Activated T-cell treated with anti-CD3 and anti-CD28 coated beads, Interleukin-2, amount 50 U/mL, for 4 hours (primary cell): ENCODE results near the gene RELL2. TPM values are rescaled to one million over a fixed set of nuclear protein-coding genes. Genes with fewer than 3 reads are reported as not detected.
A peak's percentile ranks its signal among the peaks of the same experiment; 100 is the strongest.

Source experiments
- ATAC-seq, 2 donors: fragments of 200-7000 bp; cut with Tn5 transposase; one replicate each; pipeline ENCODE4 v1.10.0; 2021
- DNase-seq: peaks from one replicate; pipeline ENCODE4 v3.0.0-alpha.2; 2020
- H3K27me3 Mint-ChIP-seq: one replicate; pipeline ENCODE4 v1.8.0; 2021; ENCODE audit warnings: low read depth, mixed read lengths
- H3K36me3 Mint-ChIP-seq: one replicate; pipeline ENCODE4 v1.8.0; 2022; ENCODE audit warnings: mixed read lengths; ENCODE audit not compliant: insufficient read depth
- H3K4me1 Mint-ChIP-seq: one replicate; pipeline ENCODE4 v1.8.0; 2021; ENCODE audit warnings: low read depth, mixed read lengths
- H3K4me3 Mint-ChIP-seq: one replicate; pipeline ENCODE4 v1.8.0; 2021; ENCODE audit warnings: mild to moderate bottlenecking, moderate library complexity, mixed read lengths
- H3K9me3 Mint-ChIP-seq: one replicate; pipeline ENCODE4 v1.8.0; 2021; ENCODE audit warnings: mixed read lengths
- total RNA-seq, 3 donors: library from RNA; stranded (reverse); gene quantifications; one replicate each; pipeline ENCODE4 v1.2.1, GENCODE V29; 2021

Gene RELL2
- total RNA-seq, 3 donors from 2014 or later, result 25.8 to 30.4 (median 29.5) TPM

DNA sequence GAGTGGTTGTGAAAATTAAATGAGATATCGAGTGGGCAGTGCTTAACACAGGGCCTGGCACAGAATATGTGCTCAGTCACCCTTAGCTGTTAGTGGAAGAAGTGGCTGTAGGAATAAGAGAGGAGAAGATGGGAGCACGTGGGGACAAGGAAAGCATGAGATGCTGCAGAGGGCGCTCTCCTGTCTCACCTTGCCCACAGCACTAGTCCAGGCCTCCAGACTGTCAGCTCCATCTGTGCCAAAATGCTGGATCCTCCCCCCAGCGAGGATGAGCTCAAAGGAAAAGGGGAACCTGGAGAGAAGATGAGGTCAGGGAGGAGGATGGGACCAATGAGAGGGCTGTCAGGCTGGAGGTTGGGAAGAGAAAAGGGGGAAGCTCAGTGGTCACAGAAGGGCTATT, 32.7 kb downstream of the RELL2 start:
- Mint-ChIP-seq H3K27me3 (no peaks in the 10 kb centered on the region), H3K36me3 (no peaks in the 10 kb centered on the region), H3K4me3 (no peak overlapping the region), H3K4me1 (peaks cover 3% of the 10 kb centered on the region), H3K9me3 (no peaks in the 10 kb centered on the region)
- no peak for DNase-seq
- no peak for ATAC-seq

- Mint-ChIP-seq H3K27me3 (no peaks in the 10 kb centered on the region), H3K9me3 (no peaks in the 10 kb centered on the region), H3K4me3 (no peak overlapping the region), H3K36me3 (no peaks in the 10 kb centered on the region), H3K4me1 (no peaks in the 10 kb centered on the region)
- DNase-seq (no peak), ATAC-seq (no peak)
Observed at GRCh38 chr5:141672071-141672840, 35.5 kb downstream of the RELL2 start.

GRCh38 chr5:141672841-141673813, 36.3 kb downstream of the RELL2 start:
- Mint-ChIP-seq H3K27me3 (no peaks in the 10 kb centered on the region), H3K36me3 (no peaks in the 10 kb centered on the region), H3K9me3 (no peaks in the 10 kb centered on the region), H3K4me3 (no peak overlapping the region), H3K4me1 (no peaks in the 10 kb centered on the region)
- ATAC-seq, result no peak
- DNase-seq, result no peak

DNA sequence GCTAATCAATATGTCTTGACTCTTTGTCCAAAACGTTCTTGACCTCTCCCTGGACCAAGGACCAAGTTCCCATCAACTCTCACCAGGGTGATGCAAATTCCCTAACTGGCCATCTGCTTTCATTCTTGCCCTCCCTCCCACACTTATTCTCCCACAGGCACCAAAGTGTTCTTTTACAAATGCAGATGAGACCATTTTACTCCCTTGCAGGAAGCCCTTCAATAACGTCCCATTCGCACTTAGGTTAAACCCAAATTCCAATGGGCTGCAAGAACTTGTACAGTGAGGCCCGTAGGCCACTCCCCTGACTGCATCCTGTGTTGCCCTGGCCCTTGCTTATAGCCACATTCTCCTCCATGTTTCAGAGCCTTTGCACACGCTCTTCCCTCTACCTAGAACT, 38.0 kb downstream of the RELL2 start:
- Mint-ChIP-seq H3K27me3 (no peaks in the 10 kb centered on the region), H3K9me3 (no peaks in the 10 kb centered on the region), H3K36me3 (no peaks in the 10 kb centered on the region), H3K4me3 (no peak overlapping the region), H3K4me1 (no peaks in the 10 kb centered on the region)
- DNase-seq (no peak), ATAC-seq (no peak)

DNA sequence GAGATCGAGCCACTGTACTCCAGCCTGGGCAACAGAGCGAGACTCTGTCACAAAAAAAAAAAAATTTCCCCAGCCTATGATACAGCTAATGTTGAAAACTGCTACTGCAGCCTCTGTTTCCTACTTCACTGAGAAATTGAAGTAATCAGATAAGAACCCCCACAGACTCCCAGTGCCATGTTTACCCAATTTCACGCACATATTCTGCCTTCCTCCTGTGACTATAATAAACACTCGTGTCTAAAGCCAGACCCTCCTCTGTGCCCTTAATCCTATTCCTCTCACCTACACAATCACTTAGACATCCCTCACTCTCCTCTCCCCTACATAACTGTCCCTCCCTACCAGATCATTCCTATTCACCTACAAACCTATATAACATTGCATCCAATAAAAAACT, 38.9 kb downstream of the RELL2 start:
- no peaks in the 10 kb centered on the region for H3K4me1 Mint-ChIP-seq
- no peak overlapping the region for H3K4me3 Mint-ChIP-seq
- ATAC-seq (no peak), DNase-seq (no peak)
- no peaks in the 10 kb centered on the region for H3K36me3 Mint-ChIP-seq
- H3K9me3 Mint-ChIP-seq, result no peaks in the 10 kb centered on the region
- H3K27me3 Mint-ChIP-seq, result no peaks in the 10 kb centered on the region

- H3K36me3 Mint-ChIP-seq, result no peaks in the 10 kb centered on the region
- no peak for ATAC-seq
- H3K4me3 Mint-ChIP-seq, result no peak overlapping the region
- H3K4me1 Mint-ChIP-seq, result peaks cover 9% of the 10 kb centered on the region
- no peak for DNase-seq
- no peaks in the 10 kb centered on the region for H3K9me3 Mint-ChIP-seq
- H3K27me3 Mint-ChIP-seq, result no peaks in the 10 kb centered on the region
Observed at GRCh38 chr5:141677415-141677814, 40.6 kb downstream of the RELL2 start.

GRCh38 chr5:141680178-141680577, 43.4 kb downstream of the RELL2 start:
- Mint-ChIP-seq H3K4me3 (no peak overlapping the region), H3K36me3 (no peaks in the 10 kb centered on the region), H3K9me3 (no peaks in the 10 kb centered on the region), H3K4me1 (peaks cover 20% of the 10 kb centered on the region), H3K27me3 (no peaks in the 10 kb centered on the region)
- DNase-seq (no peak), ATAC-seq (no peak)

DNA sequence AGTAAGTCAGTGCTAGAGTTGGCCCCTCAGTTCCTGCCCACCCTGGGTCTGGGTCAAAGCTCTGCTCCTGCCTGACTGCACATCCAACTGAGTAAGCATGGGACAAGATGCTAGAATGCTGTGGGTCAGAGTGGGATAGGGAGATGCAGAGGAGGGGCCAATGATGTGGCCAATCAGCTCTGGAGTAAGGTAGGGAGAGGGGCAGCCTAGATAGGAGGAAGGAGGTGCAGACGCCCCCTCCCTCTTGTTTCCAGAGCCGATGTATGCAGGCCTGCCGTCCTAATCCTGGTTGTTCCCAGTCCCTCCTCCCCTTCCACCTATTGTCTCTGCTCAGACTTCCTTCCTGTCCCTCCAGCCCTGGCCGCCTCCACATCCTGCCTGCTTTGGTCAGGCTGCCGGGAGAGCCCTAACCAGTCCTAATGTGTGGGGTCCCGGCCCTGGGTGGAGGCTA, 44.0 kb downstream of the RELL2 start:
- H3K4me3 Mint-ChIP-seq, result peak overlapping the region; percentile 75
- DNase-seq (no peak), ATAC-seq (no peak)
- H3K4me1 Mint-ChIP-seq, result peaks cover 20% of the 10 kb centered on the region
- no peaks in the 10 kb centered on the region for H3K27me3 Mint-ChIP-seq
- H3K9me3 Mint-ChIP-seq, result no peaks in the 10 kb centered on the region
- H3K36me3 Mint-ChIP-seq, result no peaks in the 10 kb centered on the region

DNA sequence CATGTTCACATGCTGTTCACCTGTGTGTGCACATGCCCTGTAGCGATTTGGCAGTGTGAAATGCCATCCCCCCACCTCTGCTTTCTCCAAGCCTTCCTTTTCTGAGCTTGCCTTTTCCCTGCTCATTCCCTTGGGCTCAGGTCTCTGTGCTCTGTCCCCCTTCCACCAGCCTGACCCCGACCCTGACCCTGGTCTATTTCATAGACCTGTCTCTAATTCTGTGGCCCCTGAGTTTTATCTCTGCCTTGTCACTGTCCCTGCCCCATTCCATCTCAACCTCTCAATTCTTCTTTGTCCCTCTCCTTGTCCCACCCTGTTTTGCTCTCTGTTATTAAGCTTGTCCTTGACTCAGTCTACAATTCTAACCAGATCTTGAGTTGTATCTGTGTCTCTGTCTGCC, 44.5 kb downstream of the RELL2 start:
- Mint-ChIP-seq H3K9me3 (no peaks in the 10 kb centered on the region), H3K4me1 (peaks cover 20% of the 10 kb centered on the region), H3K27me3 (no peaks in the 10 kb centered on the region), H3K36me3 (no peaks in the 10 kb centered on the region), H3K4me3 (peak overlapping the region; percentile 75)
- ATAC-seq (no peak), DNase-seq (no peak)

- no peaks in the 10 kb centered on the region for H3K9me3 Mint-ChIP-seq
- H3K36me3 Mint-ChIP-seq, result no peaks in the 10 kb centered on the region
- ATAC-seq, result peak; percentile 72 to 77
- H3K27me3 Mint-ChIP-seq, result no peaks in the 10 kb centered on the region
- peak within 1 kb of the TSS; percentile 75 for H3K4me3 Mint-ChIP-seq
- peaks cover 20% of the 10 kb centered on the region for H3K4me1 Mint-ChIP-seq
- DNase-seq, result peak; percentile 22
Observed at GRCh38 chr5:141681695-141682641, 45.2 kb downstream of the RELL2 start, which contains the start of gene ARAP3. TSS of gene ARAP3 (minus strand) at chr5:141682230. CDS start at chr5:141680486, 1,744 bp downstream.

DNA sequence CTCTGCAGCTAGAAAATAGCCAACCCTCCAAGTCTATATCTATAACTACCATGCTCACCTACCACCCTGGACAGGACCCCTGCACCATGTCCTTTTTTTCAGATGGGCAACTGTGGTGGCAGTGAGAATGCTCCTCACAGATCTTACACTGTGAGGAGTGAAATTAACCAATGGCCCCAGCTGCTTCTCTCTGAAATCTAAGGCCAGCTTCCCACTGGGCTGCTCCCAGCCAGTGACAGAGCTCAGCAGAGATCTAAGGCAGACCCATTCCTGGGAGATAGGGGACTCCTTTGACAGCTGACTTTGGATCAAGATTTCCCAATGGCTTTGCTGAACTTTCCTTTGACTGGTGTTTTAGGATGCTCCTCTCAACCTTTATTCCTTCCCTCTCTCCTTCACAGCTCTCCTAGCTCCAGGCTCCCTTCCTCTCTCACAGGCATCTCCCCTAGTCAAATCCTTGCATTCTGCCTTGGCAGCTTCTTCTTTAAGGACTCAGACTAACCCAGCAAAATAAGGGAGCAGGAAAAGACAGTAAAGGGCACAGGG, 46.9 kb downstream of the RELL2 start:
- Mint-ChIP-seq H3K4me1 (peaks cover 20% of the 10 kb centered on the region), H3K4me3 (no peak overlapping the region), H3K27me3 (no peaks in the 10 kb centered on the region), H3K36me3 (no peaks in the 10 kb centered on the region), H3K9me3 (no peaks in the 10 kb centered on the region)
- no peak for ATAC-seq
- DNase-seq, result no peak

DNA sequence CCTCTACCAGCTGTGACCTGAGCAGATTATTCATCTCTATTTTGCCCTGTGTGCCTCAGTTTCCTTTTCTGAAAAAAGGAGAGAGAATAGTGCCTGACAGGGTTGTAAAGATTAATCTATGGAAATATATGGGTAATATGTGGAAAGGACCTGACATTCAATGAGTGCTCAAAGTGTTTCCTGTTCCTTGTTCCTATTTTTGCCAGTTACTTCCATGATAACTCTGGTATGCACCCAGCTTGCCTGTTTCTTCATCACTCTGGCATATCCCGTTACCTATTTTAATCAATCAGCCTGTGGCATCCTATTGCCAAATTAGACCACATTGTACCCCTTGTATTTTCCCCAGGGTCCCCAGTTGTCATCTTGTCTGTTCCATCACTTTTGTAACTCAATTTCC, 48.8 kb downstream of the RELL2 start:
- no peak for ATAC-seq
- peaks cover 3% of the 10 kb centered on the region for H3K27me3 Mint-ChIP-seq
- H3K4me1 Mint-ChIP-seq, result peaks cover 20% of the 10 kb centered on the region
- no peak overlapping the region for H3K4me3 Mint-ChIP-seq
- no peaks in the 10 kb centered on the region for H3K36me3 Mint-ChIP-seq
- no peak for DNase-seq
- H3K9me3 Mint-ChIP-seq, result no peaks in the 10 kb centered on the region

DNA sequence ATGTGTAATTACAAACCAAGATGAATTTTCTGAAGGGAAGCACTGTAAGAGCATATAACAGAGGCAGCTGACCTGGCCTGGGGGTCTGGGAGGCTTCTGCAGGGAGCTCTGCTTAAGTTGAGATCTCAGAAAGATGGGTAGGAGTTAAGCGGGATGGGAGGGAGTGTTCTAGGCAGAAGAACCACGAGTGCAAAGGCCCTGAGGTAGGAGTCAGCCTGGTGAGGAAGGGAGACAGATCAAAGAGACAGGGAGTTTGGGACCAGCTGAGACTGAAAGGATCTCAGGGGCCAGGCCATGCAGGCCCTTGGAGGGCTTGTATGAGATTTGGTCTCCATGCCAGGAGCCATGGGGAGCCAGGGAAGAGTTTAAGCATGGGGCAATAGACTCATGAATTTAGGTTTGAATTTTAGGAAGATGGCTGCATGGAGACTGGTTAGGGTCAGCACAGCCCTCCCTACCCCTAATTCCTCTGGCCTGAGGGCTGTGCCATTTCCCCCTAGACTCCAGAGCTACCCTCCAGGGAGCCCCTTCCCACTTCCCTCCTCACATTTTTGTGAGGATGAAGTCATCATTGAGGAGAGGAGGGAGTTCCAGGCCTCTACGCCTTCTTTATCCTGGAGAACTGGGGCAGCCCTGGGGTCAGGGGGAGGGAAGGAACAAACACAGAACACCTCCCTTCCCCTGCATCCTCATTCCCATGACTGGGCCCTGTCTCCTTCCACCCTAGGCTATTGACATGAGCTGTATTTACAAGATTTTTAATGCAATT, 50.0 kb downstream of the RELL2 start:
- H3K4me3 Mint-ChIP-seq, result no peak overlapping the region
- no peaks in the 10 kb centered on the region for H3K9me3 Mint-ChIP-seq
- DNase-seq (no peak), ATAC-seq (no peak)
- no peaks in the 10 kb centered on the region for H3K36me3 Mint-ChIP-seq
- peaks cover 14% of the 10 kb centered on the region for H3K4me1 Mint-ChIP-seq
- peaks cover 4% of the 10 kb centered on the region for H3K27me3 Mint-ChIP-seq
